ENCODE data around the gene SCP2D1.
"Not testable (repeated sequence)": the region's sequence is repeated elsewhere in the genome, so short reads cannot be mapped to it uniquely, and the experiment has no call there.

Gene SCP2D1

DNA sequence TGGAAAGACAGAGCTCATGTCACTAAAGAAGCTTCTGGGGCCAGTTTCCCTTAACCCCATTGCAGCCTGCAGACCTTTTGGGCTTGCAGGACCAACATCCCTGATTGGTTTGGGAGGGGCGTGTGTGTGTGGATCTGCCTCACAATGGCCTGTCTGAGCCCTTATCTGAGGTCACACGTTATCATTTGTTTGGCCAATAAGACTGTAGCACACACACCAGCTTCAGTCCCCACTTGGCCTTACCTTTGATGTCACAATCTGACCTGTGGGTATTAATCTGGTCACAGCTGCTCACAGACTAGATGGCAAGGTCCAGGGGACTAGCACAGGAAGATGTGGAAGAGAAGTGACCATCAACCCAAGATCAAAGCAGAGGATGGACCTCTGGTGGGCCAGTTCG lies at the start of gene SCP2D1:
SCP2D1 (plus strand) TSS at position 301 of the 400 bp plus-strand sequence; CDS start at position 334, 33 bp downstream.
- no peak for DNase-seq
- in situ Hi-C loops (cut with HindIII; ENCODE audit: low pct_ligation_motif_present, low pct_unique_long_range_greater_than_20kb, low sequenced_read_pairs): no loop called here

DNA sequence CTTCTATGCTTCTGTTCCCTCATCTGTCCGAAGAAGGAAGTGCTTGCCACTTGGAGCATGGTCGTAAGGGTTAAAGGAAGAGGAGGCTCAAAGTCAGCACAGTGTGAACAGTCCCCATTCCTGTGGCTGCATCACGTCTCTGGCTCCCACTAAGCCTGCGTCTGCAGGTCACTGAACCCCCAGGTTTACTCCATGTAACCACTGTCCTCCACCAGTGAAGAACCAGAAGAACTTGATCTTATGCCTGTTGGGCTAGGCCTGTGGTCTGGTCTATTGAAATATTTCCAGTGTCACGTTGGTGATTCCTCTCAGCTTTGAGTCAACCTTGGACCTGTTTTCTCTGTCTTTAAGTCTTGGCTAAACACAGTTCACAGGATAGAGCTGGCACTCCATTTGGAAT lies 45.9 kb upstream of the SCP2D1 start:
- in situ Hi-C loops (cut with HindIII; ENCODE audit: low pct_ligation_motif_present, low pct_unique_long_range_greater_than_20kb, low sequenced_read_pairs): no loop called here
- DNase-seq: no peak

DNA sequence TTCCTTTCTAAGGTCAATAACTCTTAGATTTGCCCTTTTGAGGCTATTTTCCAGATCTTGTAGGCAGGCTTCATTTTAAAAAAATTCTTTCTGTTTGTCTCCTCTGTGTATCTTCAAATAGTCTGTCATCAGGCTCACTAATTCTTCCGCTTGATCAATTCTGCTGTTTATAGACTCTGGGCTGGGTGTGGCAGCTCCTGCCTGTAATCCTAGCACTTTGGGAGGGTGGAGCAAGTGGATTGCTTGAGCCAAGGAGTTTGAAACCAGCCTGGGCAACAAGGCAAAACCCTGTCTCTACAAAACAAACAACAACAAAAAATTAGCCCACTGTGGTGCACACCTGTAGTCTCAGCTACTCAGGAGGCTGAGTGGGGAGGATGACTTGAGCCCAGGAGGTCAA lies 40.0 kb upstream of the SCP2D1 start:
- no peak for DNase-seq
- in situ Hi-C loops (cut with HindIII; ENCODE audit: low pct_ligation_motif_present, low pct_unique_long_range_greater_than_20kb, low sequenced_read_pairs): no loop called here

DNA sequence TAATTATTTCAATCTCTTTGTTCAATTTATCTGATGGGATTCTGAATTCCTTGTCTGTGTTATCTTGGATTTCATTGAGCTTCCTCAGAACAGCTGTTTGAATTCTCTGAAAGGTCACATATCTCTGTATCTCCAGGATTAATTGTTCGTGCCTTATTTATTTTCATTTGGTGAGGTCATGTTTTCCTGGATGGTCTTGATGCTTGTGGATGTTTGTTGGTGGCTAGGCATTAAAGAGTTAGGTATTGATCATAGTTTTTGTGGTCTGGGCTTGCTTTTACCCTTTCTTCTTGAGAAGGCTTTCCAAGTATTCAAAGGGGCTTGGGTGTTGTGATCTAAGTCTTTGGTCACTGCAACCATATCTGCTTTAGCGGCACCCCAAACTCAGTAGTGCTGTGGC lies 39.4 kb upstream of the SCP2D1 start:
- no peak for DNase-seq
- in situ Hi-C loops (cut with HindIII; ENCODE audit: low pct_ligation_motif_present, low pct_unique_long_range_greater_than_20kb, low sequenced_read_pairs): no loop called here

DNA sequence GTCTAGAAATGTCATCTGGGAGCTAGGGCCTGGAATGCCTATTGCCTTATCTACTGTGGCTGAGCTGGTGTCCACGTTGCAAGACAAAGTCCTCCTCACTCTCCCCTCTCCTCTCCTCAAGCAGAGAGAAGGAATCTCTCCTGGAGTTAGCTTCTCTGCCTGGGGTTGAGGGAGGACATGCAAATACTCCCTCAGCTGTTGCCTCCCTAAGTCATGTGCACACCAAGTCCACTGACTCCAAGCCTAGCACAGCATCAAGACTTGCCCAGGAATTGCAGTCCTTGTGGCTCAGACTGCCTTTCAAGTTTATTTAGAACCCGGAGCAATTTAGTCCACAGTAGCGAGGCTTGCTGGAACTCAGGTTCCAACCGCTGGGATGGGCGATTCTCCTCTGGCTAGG lies 38.0 kb upstream of the SCP2D1 start:
- in situ Hi-C loops (cut with HindIII; ENCODE audit: low pct_ligation_motif_present, low pct_unique_long_range_greater_than_20kb, low sequenced_read_pairs): no loop called here
- no peak for DNase-seq

DNA sequence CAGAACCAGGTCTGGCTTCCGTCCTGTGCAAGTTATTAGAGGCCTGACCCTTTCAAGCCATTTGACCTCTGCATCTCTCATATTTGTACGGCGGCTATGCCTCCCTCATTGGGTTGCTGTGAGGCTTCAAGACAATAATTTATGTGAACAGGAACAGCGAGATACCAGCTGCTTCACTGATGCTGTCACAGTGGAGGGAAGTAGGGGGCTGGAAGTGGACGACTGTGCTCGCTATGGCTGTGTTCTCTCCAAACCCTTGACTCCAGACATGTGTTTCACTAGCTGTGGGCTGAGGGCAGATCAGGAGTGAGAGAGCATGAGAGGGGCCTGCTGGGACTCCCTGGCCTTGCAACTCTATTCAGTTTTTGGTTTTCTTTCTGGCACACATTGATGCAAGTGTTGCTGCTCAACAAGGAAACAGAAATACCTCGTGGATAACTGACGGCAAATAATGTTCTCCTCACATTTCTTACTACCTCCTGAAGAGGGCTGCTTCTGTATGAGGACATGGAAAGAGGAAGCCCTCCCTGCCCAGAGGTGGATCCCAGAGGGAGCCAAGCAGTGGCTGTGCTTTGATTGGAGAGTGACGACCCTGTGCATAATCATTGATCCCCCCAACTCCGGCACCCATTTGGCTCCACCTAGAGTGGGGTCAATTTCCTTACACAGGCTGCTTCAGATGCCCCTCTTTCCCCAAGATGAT lies 34.7 kb upstream of the SCP2D1 start:
- DNase-seq: no peak
- in situ Hi-C loops (cut with HindIII; ENCODE audit: low pct_ligation_motif_present, low pct_unique_long_range_greater_than_20kb, low sequenced_read_pairs): no loop called here

DNA sequence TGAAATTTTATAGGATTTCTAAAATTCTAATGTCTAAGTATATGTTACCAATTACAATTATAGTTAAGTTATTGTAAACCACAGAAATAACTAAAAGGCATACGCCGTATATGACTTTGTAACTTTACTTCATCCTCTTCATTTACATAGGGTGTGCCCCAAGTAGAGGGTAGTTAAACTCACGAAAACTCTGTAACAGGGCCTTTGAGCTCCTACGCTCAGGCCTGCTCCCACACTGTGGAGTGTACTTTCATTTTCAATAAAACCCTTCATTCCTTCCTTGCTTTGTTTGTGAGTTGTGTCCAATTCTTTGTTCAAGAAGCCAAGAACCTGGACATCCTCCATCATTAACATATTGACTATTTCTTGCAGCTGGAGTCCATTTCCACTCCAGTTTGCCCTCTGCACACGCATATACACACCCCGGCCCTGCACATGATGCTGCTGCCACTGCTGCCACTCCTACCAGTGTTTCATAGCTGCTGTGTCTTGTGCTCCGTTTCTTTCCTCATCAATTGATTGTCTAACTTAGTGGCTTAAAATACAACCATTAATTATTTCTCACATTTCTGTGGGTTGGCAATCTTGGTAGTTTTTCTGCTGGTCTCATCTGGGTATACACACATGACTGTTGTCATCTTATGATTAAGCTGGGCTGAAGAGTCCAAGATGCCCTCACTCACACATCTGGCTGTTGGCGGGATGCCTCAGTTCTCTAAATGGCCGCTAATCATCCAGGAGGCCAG lies 33.0 kb upstream of the SCP2D1 start:
- no peak for DNase-seq
- in situ Hi-C loops (cut with HindIII; ENCODE audit: low pct_ligation_motif_present, low pct_unique_long_range_greater_than_20kb, low sequenced_read_pairs): no loop called here

DNA sequence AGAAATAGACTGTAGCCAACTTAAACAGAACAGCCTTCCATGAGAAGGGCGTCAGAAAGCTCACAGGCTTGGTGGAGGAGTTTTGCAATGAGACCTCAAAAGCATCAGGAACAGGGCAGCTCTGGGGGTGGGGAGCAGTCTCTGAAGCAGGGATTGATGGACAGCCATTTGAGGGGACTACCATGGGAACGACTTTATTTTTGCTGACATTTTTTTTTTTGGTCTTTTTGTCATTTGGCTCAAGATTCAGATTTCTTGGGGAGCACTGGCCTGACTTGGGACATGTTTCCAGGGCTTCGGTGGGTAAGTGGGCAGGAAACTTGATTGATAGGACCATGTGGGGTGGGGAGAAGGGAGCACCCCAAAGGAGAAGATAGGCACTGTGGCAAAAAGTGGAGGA lies 32.1 kb upstream of the SCP2D1 start:
- in situ Hi-C loops (cut with HindIII; ENCODE audit: low pct_ligation_motif_present, low pct_unique_long_range_greater_than_20kb, low sequenced_read_pairs): no loop called here
- no peak for DNase-seq

DNA sequence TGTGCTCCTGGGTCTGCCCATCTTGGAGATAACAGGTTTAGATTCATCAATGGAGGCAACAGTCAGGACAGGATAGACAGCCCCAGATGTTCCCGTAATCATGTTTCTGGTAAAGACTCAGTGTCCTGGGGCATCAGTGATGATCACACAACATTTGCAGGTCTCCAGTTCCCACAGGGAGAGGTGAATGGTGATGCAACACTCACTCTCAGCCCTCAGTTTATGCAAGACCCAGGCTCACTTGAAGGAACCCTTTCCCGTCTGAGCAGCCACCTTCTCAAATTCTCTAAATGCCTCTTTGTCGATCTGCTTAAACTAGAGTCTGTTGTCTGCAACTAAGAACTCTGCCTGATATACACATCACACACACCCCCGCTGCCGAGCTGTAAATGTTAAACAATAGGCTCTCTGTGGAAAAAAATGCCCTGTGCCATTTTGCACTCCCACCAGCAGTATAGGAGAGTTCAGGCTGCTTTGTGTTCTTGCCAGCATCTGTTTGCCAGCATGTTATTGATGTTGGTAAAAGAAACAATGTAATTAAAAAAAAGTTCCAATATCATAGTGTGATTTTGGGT lies 30.1 kb upstream of the SCP2D1 start:
- in situ Hi-C loops (cut with HindIII; ENCODE audit: low pct_ligation_motif_present, low pct_unique_long_range_greater_than_20kb, low sequenced_read_pairs): no loop called here
- DNase-seq: no peak

DNA sequence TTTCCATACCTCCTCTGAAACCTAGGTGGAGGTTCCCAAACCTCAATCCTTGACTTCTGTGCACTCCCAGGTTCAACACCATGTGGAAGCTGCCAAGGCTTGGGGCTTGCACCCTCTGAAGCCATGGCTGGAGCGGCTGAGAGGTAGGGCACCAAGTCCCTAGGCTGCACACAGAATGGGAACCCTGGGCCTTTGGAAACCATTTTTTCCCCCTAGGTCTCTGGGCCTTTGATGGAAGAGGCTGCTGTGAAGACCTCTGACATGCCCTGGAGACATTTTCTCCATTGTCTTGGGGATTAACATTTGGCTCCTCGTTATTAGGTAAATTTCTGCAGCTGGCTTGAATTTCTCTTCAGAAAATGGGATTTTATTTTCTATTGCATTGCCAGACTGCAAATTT lies 26.5 kb upstream of the SCP2D1 start:
- DNase-seq; in situ Hi-C loops (cut with HindIII; ENCODE audit: low pct_ligation_motif_present, low pct_unique_long_range_greater_than_20kb, low sequenced_read_pairs): not testable (repeated sequence)

DNA sequence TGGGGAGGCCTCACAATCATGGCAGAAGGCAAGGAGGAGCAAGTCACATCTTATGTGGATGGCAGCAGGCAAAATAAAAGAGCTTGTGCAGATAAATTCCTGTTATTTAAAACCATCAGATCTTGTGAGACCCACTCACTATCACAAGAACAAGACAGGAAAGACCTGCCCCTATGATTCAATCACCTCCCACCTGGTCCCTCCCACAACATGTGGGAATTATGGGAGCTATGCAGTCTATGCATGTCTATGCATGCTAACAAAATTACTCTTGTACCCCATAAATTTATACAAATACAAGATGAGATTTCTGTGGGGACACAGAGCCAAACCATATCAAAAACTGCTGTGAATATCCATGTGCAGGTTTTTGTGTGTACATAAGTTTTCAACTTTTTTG lies 25.6 kb upstream of the SCP2D1 start:
- in situ Hi-C loops (cut with HindIII; ENCODE audit: low pct_ligation_motif_present, low pct_unique_long_range_greater_than_20kb, low sequenced_read_pairs): no loop called here
- no peak for DNase-seq

DNA sequence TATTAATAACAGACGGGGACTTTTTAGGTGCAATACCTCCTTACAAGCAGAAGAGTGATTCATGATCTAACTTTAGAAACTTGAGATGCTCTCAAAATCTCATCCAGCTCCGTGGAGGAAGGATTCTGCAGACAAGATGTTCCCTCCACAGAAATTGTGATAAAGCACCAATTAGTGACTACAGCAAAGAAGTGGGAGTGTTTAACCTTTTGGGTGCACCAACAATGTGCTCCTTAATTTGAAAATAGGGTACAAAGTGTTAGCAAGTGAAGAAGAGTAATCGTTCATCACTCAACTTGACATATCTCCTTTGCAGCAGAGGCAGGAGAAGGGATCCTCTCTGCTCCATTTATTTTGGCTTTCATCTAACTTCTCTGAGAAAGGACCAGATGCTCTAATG lies 22.8 kb upstream of the SCP2D1 start:
- DNase-seq: no peak
- in situ Hi-C loops (cut with HindIII; ENCODE audit: low pct_ligation_motif_present, low pct_unique_long_range_greater_than_20kb, low sequenced_read_pairs): no loop called here

DNA sequence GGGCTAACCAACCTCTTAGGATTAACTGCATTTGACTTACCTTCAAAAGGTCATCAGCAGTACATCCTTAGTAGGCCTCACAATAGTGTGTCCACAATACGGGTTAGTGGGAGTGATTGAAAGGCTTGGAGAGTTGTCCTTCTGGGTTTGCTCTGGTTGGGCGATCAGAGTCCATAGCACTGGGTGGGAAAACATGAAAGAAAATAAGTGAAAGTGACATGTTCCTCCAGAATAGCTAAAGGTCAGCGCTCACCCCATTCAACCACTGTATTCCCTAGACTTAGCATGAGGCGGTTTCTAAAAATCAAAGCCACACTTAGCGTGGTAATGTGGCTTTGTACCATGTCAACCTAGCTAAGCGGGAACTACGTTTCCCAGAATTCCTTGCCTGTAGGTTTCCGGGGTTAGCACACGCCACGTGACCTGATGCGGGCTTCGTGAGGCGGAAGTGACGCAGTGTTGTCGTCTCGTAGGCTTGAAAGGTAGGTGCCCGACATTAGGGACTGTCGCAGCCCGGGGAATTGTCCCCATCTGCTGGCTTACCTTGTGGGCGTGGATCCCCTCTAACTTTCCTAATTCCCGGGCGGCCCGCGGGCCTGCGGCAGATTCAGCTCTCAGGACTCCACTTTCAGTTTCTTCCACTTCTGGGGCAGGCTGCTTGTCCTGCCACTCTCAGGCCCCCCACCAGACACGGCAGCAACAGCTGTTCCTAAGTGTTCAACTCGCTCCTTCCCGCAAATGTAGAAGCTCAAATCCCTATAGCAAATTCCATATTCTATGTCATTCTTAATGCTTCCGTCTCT lies 19.8 kb upstream of the SCP2D1 start:
- DNase-seq: peak; percentile 87
- in situ Hi-C loops (cut with HindIII; ENCODE audit: low pct_ligation_motif_present, low pct_unique_long_range_greater_than_20kb, low sequenced_read_pairs): no loop called here

DNA sequence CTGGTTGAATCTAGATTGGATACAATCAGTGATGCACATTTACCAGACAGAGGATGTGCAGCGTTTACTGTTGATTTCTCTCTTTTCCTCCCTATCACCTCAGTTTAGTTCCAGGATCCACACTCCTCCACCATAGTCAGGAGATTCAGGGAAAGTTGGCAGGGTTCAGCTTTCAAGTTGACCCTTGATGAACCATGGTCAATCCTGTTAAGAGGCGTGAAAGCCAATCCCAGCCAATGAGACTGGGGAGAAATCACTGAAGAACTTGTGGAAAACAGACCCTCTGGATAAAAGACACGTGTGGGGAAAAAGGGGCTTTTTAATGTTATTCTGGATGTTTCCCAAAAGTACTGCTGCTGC lies 19.2 kb upstream of the SCP2D1 start:
- no peak for DNase-seq
- in situ Hi-C loops (cut with HindIII; ENCODE audit: low pct_ligation_motif_present, low pct_unique_long_range_greater_than_20kb, low sequenced_read_pairs): no loop called here

DNA sequence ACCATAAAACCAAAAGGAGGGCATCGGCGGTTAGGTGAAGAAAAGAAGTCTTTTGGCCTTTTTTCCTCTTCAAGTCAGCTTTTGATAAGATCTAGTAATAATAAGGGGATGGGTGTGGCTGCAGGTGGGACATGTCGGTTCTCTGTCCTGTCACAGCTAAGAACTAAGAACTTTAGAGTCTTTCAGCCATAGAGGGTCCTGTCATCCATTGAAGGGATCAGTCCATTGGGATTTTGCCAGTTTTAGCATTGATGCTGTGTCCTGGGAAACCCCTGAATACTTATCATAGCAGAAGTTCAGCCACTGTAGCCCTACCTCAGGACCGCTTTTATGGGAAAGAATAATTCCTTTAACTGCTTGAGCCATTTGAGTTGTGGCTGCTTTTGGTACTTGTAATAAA lies 18.2 kb upstream of the SCP2D1 start:
- no peak for DNase-seq
- in situ Hi-C loops (cut with HindIII; ENCODE audit: low pct_ligation_motif_present, low pct_unique_long_range_greater_than_20kb, low sequenced_read_pairs): no loop called here

DNA sequence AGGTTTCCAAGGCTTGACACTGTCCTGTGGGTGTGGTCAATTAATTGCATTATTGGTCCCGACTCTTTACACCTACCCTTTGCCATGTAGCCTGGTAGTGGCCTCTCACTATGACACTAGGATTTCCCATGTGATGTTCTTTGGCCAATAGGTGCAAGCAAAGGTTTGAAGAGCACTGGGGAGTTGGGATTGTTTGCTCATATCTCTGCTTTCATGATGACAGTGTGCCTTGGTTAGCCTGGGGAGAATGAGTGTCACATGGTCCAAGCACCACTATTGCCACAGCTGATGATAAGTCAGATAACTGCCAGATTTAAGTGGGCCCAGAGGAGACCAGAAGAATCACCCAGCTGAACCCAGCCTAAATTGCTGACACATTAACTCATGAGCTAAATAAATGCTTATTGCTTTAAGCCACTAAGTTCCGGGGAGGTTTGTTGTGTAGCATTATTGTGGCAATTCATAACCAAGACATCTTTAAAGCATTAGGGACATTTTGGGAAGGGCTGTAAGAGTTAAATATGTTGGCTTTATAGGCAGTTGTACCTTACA lies 17.2 kb upstream of the SCP2D1 start:
- DNase-seq: no peak
- in situ Hi-C loops (cut with HindIII; ENCODE audit: low pct_ligation_motif_present, low pct_unique_long_range_greater_than_20kb, low sequenced_read_pairs): no loop called here

DNA sequence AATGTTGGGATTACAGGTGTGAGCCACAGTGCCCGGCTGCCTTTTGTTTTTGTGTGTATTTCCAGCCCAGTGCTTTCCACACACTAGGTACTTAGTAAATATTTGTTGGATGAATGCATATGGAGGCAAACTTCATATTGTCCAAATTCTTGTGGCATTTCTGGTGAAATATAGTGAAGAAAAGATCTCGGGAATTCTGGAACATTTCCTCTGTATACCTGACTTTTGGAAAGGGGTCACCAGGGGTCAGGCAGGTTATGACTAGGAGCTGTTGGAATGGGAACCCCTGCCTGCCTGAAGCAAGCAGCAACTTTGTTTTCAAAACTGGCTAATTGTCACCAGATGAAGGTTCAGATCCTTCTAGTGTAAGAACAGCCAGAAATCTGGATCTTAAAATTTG lies 12.1 kb upstream of the SCP2D1 start:
- in situ Hi-C loops (cut with HindIII; ENCODE audit: low pct_ligation_motif_present, low pct_unique_long_range_greater_than_20kb, low sequenced_read_pairs): no loop called here
- DNase-seq: no peak

DNA sequence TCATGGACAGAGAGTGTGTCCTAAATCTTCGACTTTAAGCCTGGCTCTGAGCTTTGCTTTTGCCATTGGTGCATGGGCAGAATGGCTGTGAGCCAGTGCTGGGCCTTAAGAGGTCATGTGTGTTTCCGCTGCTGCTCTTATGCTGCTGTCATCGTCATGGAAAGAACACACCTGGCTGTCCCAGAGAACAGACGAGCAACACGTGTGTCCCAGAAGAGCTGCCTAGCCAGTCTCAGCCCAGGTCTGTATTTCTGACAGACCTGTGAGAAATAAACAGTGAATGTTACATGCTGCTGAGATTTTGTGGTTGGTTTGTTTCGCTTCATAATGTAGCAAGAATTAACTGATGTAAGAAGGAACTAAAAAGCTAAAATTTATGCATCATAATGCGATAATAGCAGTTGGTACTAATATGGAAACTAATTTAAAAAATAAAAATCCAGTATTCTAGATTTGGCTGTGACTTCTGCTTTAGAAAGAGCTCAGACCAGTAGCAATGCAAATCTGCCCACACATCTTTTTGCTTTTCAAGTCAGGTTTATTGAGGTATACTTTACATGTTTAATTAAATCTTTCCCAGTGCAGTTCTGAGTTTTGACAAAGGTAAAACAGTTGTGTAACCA lies 11.5 kb upstream of the SCP2D1 start:
- in situ Hi-C loops (cut with HindIII; ENCODE audit: low pct_ligation_motif_present, low pct_unique_long_range_greater_than_20kb, low sequenced_read_pairs): no loop called here

DNA sequence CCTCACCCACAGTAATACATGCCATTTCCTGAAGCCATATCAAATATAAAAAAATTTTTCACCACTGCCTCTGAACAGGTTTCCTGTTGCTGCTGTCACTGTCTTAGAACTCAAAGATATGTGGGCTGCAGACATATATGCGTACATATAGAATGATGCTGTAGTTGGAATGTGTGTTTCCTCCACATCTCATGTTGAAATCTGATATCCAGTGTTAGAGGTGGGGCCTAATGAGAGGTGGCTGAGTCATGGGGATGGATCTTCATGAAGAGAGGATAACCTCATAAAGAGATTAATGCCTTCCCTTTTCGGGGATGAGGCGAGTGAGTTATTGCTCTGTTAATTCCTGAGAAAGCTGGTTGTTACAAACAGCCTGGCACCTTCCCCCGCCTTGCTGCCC lies 7.7 kb upstream of the SCP2D1 start:
- in situ Hi-C loops (cut with HindIII; ENCODE audit: low pct_ligation_motif_present, low pct_unique_long_range_greater_than_20kb, low sequenced_read_pairs): no loop called here
- no peak for DNase-seq

More for the DNA sequence above, 11.5 kb upstream of the SCP2D1 start:
- no peak for DNase-seq
